Esophagus (tissue), 2 donors: Measurements from ENCODE around the gene ABCC11. TPM values are rescaled to one million over a fixed set of nuclear protein-coding genes. Genes with fewer than 3 reads are reported as not detected.

ENCODE experiments used
- H3K27ac ChIP-seq, 2 donors: one replicate each; pipeline ENCODE4 v1.5.1; 2013; ENCODE audit warnings: low read depth in 2 of 2, mild to moderate bottlenecking in 2 of 2, inconsistent platforms in 1 of 2, low read length in 1 of 2, moderate library complexity in 1 of 2
- H3K27me3 ChIP-seq, 2 donors: one replicate each; pipeline ENCODE4 v1.6.1; 2013; ENCODE audit warnings: low read length in 2 of 2, control low read depth in 1 of 2, mild to moderate bottlenecking in 1 of 2; ENCODE audit not compliant: insufficient read depth in 2 of 2, control insufficient read depth in 1 of 2
- H3K36me3 ChIP-seq, 2 donors: one replicate each; pipeline ENCODE4 v1.6.1; 2013; ENCODE audit warnings: low read length in 1 of 2; ENCODE audit not compliant: control insufficient read depth in 2 of 2, insufficient read depth in 2 of 2
- H3K4me1 ChIP-seq, 2 donors: one replicate each; pipeline ENCODE4 v1.6.1; 2013; ENCODE audit warnings: low read length in 1 of 2; ENCODE audit not compliant: control insufficient read depth in 2 of 2, insufficient read depth in 2 of 2
- H3K4me3 ChIP-seq, 2 donors: one replicate each; pipeline ENCODE4 v1.5.1; 2013; ENCODE audit warnings: low read length in 2 of 2, mild to moderate bottlenecking in 2 of 2, low read depth in 1 of 2, moderate library complexity in 1 of 2
- H3K9me3 ChIP-seq, 2 donors: one replicate each; pipeline ENCODE4 v1.6.1; 2013; ENCODE audit warnings: mild to moderate bottlenecking in 2 of 2, low read depth in 1 of 2, low read length in 1 of 2, moderate library complexity in 1 of 2; ENCODE audit not compliant: control insufficient read depth in 2 of 2, insufficient read depth in 1 of 2
- WGBS, 2 donors: extraction: QIAGEN DNeasy Blood & Tissue Kit; methylation state at CpG; one replicate each; pipeline ENCODE4 v1.1.7; 2013; 5-methylcytosine and 5-hydroxymethylcytosine counted together
- polyA plus RNA-seq, 2 donors: library from polyadenylated mRNA; stranded (reverse); fragments of 200-250 nt; gene quantifications; one replicate each; pipeline ENCODE4 v1.2.3, GENCODE V29; 2013
- donor health status: healthy with polysubstance abuse.
- donor health status: Bipolar disorder and iron deficiency.

The ABCC11 gene
- polyA plus RNA-seq, 2 donors, result 0.08 TPM

GRCh38 chr16:48212033-48212432 is 35.3 kb downstream of the ABCC11 start:
- Histone ChIP-seq H3K9me3 (no peaks in the 10 kb centered on the region), H3K36me3 (no peaks in the 10 kb centered on the region), H3K4me3 (no peak overlapping the region), H3K27ac (no peak overlapping the region), H3K4me1 (peaks cover 2% of the 10 kb centered on the region in 2 donors), H3K27me3 (no peaks in the 10 kb centered on the region)
- WGBS, 2 donors, result 59 to 64% methylated on average over 3 of the region's 3 CpGs

DNA sequence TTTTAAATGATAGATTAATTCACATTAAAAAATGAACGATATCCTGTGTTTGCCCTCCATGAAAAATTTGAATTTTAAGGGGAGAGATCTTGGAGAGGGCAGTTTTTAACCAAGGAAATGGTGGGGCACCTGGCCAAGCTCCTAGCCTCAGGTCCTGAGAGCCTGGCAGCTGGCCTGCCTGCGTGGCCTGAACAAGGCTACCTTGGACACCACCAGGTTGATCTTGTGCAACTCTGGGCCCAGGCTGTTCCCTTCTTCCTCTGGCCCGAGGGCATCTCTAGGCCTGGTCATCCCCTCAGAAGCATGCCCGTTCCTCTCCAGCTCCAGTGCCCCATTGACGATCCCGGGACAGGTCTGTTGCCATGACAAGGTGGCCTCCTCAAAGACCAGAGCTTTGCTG is 36.6 kb downstream of the ABCC11 start:
- WGBS, 2 donors, result 80 to 81% methylated on average over 6 of the region's 6 CpGs
- Histone ChIP-seq H3K9me3 (no peaks in the 10 kb centered on the region), H3K27me3 (no peaks in the 10 kb centered on the region), H3K4me3 (no peak overlapping the region), H3K27ac (no peak overlapping the region), H3K36me3 (no peaks in the 10 kb centered on the region), H3K4me1 (peaks cover 2% of the 10 kb centered on the region in 2 donors)

- 67 to 73% methylated on average over 8 of the region's 8 CpGs for WGBS, 2 donors
- H3K9me3 ChIP-seq, result no peaks in the 10 kb centered on the region
- H3K4me1 ChIP-seq, result peaks cover 0 to 2% of the 10 kb centered on the region in 2 donors
- H3K27ac ChIP-seq, result no peak overlapping the region
- no peaks in the 10 kb centered on the region for H3K27me3 ChIP-seq
- H3K4me3 ChIP-seq, result no peak overlapping the region
- H3K36me3 ChIP-seq, result no peaks in the 10 kb centered on the region
These were observed 40.6 kb downstream of the ABCC11 start for GRCh38 chr16:48206594-48207242.

- Histone ChIP-seq H3K4me3 (no peak overlapping the region), H3K36me3 (no peaks in the 10 kb centered on the region), H3K27me3 (no peaks in the 10 kb centered on the region), H3K9me3 (no peaks in the 10 kb centered on the region), H3K4me1 (no peaks in the 10 kb centered on the region), H3K27ac (no peak overlapping the region)
- WGBS, 2 donors, result 76 to 86% methylated on average over 6 of the region's 6 CpGs
These were observed 42.6 kb downstream of the ABCC11 start for GRCh38 chr16:48204825-48205151.

DNA sequence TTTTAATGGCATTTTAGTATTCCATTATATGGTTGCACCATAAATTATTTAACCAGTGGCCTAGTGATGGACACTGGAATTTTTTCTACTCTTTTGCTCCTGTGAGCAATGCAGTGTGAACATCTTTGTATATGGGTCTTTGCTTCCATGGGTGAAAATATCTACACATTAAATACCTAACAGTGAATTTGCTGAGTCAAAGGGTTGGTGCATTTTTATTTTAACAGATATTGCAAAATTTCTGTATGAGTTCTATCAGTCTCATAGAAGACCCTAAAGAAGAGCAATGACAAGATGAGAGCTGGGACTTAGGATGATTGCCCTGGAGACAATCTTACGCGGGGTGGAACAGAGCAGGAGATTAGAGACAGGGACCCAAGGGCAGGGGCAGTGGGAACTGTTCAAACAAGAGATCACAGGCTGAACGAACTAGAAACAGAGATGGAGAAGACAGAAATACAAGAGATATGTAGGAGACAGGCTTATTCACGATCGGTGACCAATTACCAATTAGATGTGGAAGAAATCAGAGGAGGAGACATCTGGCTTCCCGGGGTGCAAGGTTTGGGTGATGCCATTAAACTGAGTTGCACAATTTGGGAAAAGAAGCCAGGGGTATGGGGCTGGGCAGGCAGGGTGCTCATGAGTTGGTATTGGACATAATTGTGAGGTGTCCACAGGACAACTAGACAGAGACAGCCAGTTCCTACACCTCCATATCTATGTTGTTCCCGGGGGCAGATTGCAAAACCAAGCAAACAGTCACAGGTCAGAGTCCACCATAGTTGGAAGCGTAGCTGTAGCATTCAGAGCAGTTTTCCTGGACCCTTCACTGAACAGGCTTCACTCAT is 43.1 kb downstream of the ABCC11 start:
- Histone ChIP-seq H3K4me3 (no peak overlapping the region), H3K27ac (no peak overlapping the region), H3K4me1 (no peaks in the 10 kb centered on the region), H3K27me3 (no peaks in the 10 kb centered on the region), H3K9me3 (no peaks in the 10 kb centered on the region), H3K36me3 (no peaks in the 10 kb centered on the region)
- 76 to 86% methylated on average over 8 of the region's 8 CpGs for WGBS, 2 donors

DNA sequence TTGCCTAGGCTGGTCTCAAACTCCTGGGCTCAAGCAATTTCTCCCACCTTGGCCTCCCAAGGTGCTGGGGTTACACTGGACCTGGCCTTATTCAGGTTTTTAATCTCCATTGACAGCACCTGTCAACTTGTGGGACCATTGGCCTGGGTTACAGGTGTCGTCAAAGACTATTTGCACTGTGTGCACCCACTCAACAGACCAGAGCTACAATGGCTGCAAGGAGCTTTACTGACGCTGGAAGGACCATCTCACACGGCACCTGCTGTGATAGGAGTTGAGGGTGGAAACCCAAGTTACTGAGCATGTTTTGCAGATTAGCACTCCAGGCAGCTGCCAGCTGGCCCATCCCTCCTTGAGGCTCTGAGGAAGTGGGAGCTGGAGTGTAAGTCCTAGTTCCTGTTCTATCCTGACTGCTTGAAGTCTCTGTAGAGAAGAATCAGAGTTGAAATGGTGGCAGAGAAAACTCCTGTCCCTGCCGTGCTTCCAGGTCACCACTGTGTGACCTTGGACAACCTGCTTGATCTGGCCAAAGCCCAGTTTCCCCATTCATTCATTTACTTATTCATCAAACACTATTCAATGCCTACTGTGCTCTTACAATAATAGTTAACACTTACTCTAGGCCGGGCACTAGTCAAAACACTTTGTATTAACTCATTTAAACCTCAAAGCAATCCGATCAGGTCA is 45.7 kb downstream of the ABCC11 start:
- Histone ChIP-seq H3K27me3 (no peaks in the 10 kb centered on the region), H3K4me3 (no peak overlapping the region), H3K4me1 (no peaks in the 10 kb centered on the region), H3K36me3 (no peaks in the 10 kb centered on the region), H3K9me3 (no peaks in the 10 kb centered on the region), H3K27ac (no peak overlapping the region)
- 70 to 73% methylated on average over 6 of the region's 6 CpGs for WGBS, 2 donors

- H3K4me3 ChIP-seq, result no peak overlapping the region
- no peak overlapping the region for H3K27ac ChIP-seq
- peaks cover 0 to 7% of the 10 kb centered on the region in 2 donors for H3K4me1 ChIP-seq
- WGBS, 2 donors, result 82% methylated on average over 3 of the region's 3 CpGs
- H3K9me3 ChIP-seq, result no peaks in the 10 kb centered on the region
- H3K27me3 ChIP-seq, result no peaks in the 10 kb centered on the region
- no peaks in the 10 kb centered on the region for H3K36me3 ChIP-seq
These were observed 50.0 kb downstream of the ABCC11 start for GRCh38 chr16:48197294-48197693.

DNA sequence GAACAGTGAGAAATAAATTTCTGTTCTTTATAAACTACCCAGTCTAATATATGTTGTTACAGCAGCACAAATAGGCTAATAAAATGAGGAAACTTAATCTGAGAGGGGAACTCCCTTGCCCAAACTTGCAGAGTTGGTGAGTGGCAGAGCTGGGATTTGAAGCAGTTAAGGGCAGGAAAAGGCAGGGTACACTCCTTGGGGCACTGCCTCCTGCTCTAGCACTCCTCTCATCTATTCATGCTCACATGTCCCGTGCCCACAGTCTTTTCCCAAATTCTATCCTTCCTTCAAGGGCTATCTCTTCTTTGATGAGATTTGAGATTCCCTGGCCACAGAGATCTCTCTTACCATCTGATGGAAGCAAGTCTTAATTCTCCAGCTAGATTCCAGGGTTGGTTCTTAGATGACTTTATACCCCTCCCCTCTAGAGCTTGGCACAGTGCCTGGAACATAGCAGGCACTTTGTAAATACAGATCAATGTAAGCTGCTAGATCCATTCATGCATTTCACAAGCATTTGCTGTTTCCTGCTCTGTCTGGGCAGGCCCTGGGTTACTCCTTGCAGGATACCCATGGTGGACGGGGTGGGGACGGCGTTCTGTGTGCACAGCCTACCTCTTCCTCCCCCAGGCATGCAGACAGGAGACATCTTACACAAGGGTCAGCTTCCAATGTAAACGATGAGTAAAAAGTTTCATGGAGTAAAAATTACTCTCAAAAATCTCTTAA is 52.3 kb downstream of the ABCC11 start:
- H3K4me3 ChIP-seq, result no peak overlapping the region
- H3K9me3 ChIP-seq, result no peaks in the 10 kb centered on the region
- H3K27ac ChIP-seq, result peak overlapping the region; percentile 47 to 74
- no peaks in the 10 kb centered on the region for H3K36me3 ChIP-seq
- H3K4me1 ChIP-seq, result peaks cover 0 to 7% of the 10 kb centered on the region in 2 donors
- no peaks in the 10 kb centered on the region for H3K27me3 ChIP-seq
- WGBS, 2 donors, result 22 to 30% methylated on average over 5 of the region's 5 CpGs

DNA sequence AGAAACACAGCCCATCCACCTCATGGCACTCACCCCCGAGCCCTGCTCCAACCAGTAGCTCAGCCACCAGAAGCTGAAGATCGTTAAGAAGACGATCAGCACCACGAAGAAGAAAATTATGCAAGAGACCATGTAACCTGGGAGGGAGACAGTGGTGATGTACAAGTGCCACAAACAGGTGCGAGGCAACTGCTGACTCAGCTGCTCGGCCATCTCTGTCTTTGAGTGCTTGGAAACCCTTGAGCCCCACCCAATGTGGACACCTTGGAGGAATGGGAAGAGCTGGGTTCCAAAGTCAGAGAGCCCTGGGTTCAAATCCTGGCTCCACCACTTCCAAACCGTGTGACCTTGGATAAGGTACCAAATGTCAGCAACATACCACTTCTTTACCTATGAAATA is 53.5 kb downstream of the ABCC11 start:
- no peaks in the 10 kb centered on the region for H3K27me3 ChIP-seq
- H3K4me1 ChIP-seq, result peaks cover 0 to 7% of the 10 kb centered on the region in 2 donors
- 90 to 92% methylated on average over 7 of the region's 7 CpGs for WGBS, 2 donors
- no peak overlapping the region for H3K4me3 ChIP-seq
- H3K27ac ChIP-seq, result no peak overlapping the region
- no peaks in the 10 kb centered on the region for H3K9me3 ChIP-seq
- no peaks in the 10 kb centered on the region for H3K36me3 ChIP-seq
